ENCODE data around the gene RAB6B.

RAB6B gene

GRCh38 chr3:133937756-133938601 is 42.3 kb upstream of the RAB6B start:
- Histone ChIP-seq H3K4me2 (ENCODE audit: low read length) (no peak overlapping the region), H3K27ac (no peak overlapping the region), H3K9me3 (ENCODE audit: control insufficient read depth, low read length) (no peaks in the 10 kb centered on the region), H3K4me3 (ENCODE audit: low read depth, low read length) (no peak overlapping the region), H3K79me2 (no peaks in the 10 kb centered on the region), H3K27me3 (ENCODE audit: control insufficient read depth, insufficient read depth, low read length) (no peaks in the 10 kb centered on the region), H3K9ac (no peak overlapping the region), H3K4me1 (peaks cover 8% of the 10 kb centered on the region), H3K36me3 (ENCODE audit: control insufficient read depth, insufficient read depth, low read length) (no peaks in the 10 kb centered on the region), H2AFZ (no peak overlapping the region)
- TF ChIP-seq, protein P1, sequence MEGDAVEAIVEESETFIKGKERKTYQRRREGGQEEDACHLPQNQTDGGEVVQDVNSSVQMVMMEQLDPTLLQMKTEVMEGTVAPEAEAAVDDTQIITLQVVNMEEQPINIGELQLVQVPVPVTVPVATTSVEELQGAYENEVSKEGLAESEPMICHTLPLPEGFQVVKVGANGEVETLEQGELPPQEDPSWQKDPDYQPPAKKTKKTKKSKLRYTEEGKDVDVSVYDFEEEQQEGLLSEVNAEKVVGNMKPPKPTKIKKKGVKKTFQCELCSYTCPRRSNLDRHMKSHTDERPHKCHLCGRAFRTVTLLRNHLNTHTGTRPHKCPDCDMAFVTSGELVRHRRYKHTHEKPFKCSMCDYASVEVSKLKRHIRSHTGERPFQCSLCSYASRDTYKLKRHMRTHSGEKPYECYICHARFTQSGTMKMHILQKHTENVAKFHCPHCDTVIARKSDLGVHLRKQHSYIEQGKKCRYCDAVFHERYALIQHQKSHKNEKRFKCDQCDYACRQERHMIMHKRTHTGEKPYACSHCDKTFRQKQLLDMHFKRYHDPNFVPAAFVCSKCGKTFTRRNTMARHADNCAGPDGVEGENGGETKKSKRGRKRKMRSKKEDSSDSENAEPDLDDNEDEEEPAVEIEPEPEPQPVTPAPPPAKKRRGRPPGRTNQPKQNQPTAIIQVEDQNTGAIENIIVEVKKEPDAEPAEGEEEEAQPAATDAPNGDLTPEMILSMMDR (IDR thresholded peaks at IDR 0.05): no peak

- Histone ChIP-seq H3K4me2 (ENCODE audit: low read length) (no peak overlapping the region), H3K79me2 (no peaks in the 10 kb centered on the region), H3K36me3 (ENCODE audit: control insufficient read depth, insufficient read depth, low read length) (no peaks in the 10 kb centered on the region), H3K9ac (no peak overlapping the region), H3K4me1 (peaks cover 8% of the 10 kb centered on the region), H3K4me3 (ENCODE audit: low read depth, low read length) (no peak overlapping the region), H3K27ac (no peak overlapping the region), H2AFZ (peak overlapping the region; percentile 61), H3K27me3 (ENCODE audit: control insufficient read depth, insufficient read depth, low read length) (no peaks in the 10 kb centered on the region), H3K9me3 (ENCODE audit: control insufficient read depth, low read length) (no peaks in the 10 kb centered on the region)
- TF ChIP-seq, protein P1 (IDR thresholded peaks at IDR 0.05): no peak
Observed at GRCh38 chr3:133937061-133937686, 41.5 kb upstream of the RAB6B start.

DNA sequence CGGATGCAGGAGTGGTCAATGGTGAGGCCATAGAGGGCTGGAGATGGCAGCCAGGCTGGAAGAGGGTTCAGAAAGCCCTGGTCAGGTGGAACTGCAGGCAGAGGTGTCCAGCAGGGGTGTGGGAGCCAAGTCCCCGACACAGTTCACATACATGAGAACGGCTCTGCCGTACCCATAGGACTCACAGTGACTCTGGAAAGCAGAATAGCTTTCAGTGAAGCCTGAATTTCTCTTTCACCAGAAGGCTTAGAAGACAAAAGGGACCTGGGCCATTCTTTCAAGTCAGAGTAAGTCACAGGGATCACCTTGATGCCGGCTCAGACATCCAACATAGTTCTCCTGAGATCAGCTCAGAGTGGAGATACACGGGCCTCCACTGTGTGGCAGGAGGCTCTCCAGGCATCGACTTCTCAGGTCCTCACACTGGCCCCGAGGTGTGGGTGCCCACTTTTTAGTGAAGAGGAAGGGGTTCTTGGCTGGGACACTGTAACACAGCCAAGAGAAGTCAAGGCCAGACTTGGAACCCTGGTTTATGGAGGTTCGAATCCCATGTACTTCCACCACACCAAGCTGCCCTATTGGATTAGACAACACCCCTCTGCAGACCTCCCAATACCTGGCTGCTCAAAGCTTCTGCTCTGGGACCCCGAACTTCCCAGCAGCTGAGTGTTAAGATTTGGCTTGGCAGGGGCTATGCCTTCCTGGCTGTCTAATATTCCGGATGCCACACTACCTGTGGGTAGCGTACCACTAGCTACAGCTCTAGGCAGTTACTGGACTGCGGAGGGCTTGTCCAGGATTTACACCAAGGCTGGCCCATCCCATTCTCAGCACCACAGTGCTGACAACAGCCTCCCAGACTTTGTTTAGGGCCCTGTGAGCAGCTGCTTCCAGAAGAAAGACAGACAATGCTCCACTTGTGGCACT is 40.4 kb upstream of the RAB6B start:
- H3K36me3 ChIP-seq (ENCODE audit: control insufficient read depth, insufficient read depth, low read length): no peaks in the 10 kb centered on the region
- no peak overlapping the region for H2AFZ ChIP-seq
- no peaks in the 10 kb centered on the region for H3K79me2 ChIP-seq
- no peak overlapping the region for H3K27ac ChIP-seq
- TF ChIP-seq, protein P1 (IDR thresholded peaks at IDR 0.05): no peak
- H3K4me1 ChIP-seq: peaks cover 5% of the 10 kb centered on the region
- no peak overlapping the region for H3K4me2 ChIP-seq (ENCODE audit: low read length)
- H3K27me3 ChIP-seq (ENCODE audit: control insufficient read depth, insufficient read depth, low read length): no peaks in the 10 kb centered on the region
- no peak overlapping the region for H3K9ac ChIP-seq
- H3K9me3 ChIP-seq (ENCODE audit: control insufficient read depth, low read length): no peaks in the 10 kb centered on the region
- no peak overlapping the region for H3K4me3 ChIP-seq (ENCODE audit: low read depth, low read length)

DNA sequence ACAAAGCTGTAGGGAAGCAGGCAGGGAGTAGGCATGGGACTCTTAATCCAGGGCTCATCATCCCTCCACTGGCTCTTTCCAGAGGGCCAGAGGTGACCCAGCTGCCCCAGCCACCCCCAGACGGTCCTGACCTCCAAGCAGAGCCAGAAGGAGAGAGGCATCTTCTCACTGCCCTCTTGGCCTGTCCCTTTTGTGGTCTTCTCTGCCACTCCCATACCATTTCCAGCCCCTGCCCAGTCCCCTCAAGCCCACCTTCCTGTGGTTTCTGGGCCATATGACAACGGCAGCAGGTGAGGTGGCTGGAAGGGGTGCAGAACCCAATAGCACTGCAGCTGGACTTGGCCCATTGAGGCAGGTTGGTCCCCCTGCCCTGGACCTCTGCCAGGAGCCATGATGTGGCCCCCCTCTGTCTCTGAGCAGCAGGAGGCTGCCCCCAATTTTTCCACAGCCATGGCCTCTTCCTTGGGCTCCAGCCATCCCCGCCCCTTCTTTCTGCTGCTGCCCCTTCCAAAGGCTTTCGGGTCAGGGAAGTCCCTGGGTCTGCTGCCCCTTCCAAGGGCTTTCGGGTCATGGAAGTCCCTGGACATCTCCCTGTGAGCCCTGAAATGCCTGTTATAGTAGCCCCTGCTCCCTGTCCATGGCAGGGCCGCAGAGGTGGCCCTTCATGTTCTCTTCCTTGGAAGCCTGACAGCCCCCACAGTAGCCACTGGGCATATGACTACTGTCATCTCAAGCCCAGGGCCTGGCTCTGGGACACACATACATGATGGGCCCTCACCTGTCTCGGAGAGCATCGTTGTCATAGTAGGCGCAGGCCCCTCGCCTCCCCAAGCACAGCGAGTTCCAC is 39.5 kb upstream of the RAB6B start:
- H3K4me1 ChIP-seq: peaks cover 5% of the 10 kb centered on the region
- no peaks in the 10 kb centered on the region for H3K27me3 ChIP-seq (ENCODE audit: control insufficient read depth, insufficient read depth, low read length)
- H2AFZ ChIP-seq: no peak overlapping the region
- H3K36me3 ChIP-seq (ENCODE audit: control insufficient read depth, insufficient read depth, low read length): no peaks in the 10 kb centered on the region
- TF ChIP-seq, protein P1 (IDR thresholded peaks at IDR 0.05): no peak
- H3K27ac ChIP-seq: no peak overlapping the region
- H3K9me3 ChIP-seq (ENCODE audit: control insufficient read depth, low read length): no peaks in the 10 kb centered on the region
- H3K9ac ChIP-seq: no peak overlapping the region
- no peak overlapping the region for H3K4me2 ChIP-seq (ENCODE audit: low read length)
- no peak overlapping the region for H3K4me3 ChIP-seq (ENCODE audit: low read depth, low read length)
- H3K79me2 ChIP-seq: no peaks in the 10 kb centered on the region

All from parathyroid adenoma (tissue), 2 donors.